K562 (cell line): ENCODE results near the gene SLC9A7. TPM values are rescaled to one million over a fixed set of nuclear protein-coding genes. Genes with fewer than 3 reads are reported as not detected.

Experiments
- ATAC-seq: fragments of 200-7000 bp; cut with Tn5 transposase; 3 replicates; pipeline ENCODE4 v1.9.1; 2020; ENCODE audit warnings: moderate library complexity
- BruUV-seq: library from RNA; stranded (reverse); fragments of 400-500 nt; replicated peaks from 2 replicates; lab custom pipeline; 2021; lab: Mats Ljungman, UMichigan
- CTCF ChIA-PET: fragments of 300-600 bp; formaldehyde crosslinking; extraction: SDS; loops from one replicate; lab custom pipeline; 2021; ENCODE audit warnings: low intra/inter-chr PET ratio; lab: Yijun Ruan, JAX
- POLR2A ChIA-PET: fragments of 300-600, 350-650 bp; sonication (Branson Sonifier 250); formaldehyde crosslinking; extraction: SDS; loops from one replicate; lab custom pipeline; 2021; ENCODE audit warnings: antibody characterized with exemption, inconsistent platforms; lab: Yijun Ruan, JAX
- DNase-seq, 4 experiments: peaks; one replicate each; pipeline versions ENCODE4 v3.0.0 to v3.0.0-alpha.2; 2011 to 2018; ENCODE audit warnings: low spot score in 3 of 4, mixed read lengths in 3 of 4; ENCODE audit errors: extremely low read depth in 1 of 4
- FAIRE-seq: peaks from 2 replicates; lab custom pipeline; 2011; peaks lifted over from hg19 to GRCh38; lab: Jason Lieb, UNC
- H2AFZ ChIP-seq: 2 replicates; pipeline ENCODE4 v1.6.0; 2011; ENCODE audit warnings: low read depth, low read length, control low read depth, inconsistent platforms
- H3K27ac ChIP-seq: fragments of 200-600 bp; 3 replicates; pipeline ENCODE4 v1.8.0; 2011; ENCODE audit warnings: low read depth, mild to moderate bottlenecking, control low read depth, inconsistent platforms, low read length, moderate library complexity, mixed read lengths; ENCODE audit errors: extremely low read depth
- H3K27me3 ChIP-seq, 2 experiments: fragments of 300-600 bp in 1 of 2; 2 replicates in 1 of 2; 3 replicates in 1 of 2; pipeline versions ENCODE4 v1.6.0 to v1.8.0; 2011; ENCODE audit warnings: inconsistent platforms in 2 of 2, low read length in 2 of 2, mild to moderate bottlenecking in 1 of 2, mixed read lengths in 1 of 2, moderate library complexity in 1 of 2; ENCODE audit not compliant: control insufficient read depth in 2 of 2, insufficient read depth in 2 of 2
- H3K36me3 ChIP-seq: fragments of 300-600 bp; 3 replicates; pipeline ENCODE4 v1.8.0; 2011; ENCODE audit warnings: mild to moderate bottlenecking, low read length, inconsistent platforms; ENCODE audit not compliant: control insufficient read depth, insufficient read depth
- H3K4me1 ChIP-seq, 2 experiments: fragments of 200-600 bp in 1 of 2; replicated peaks in 1 of 2; 2 replicates in 1 of 2; 3 replicates in 1 of 2; pipeline versions ENCODE4 v1.5.1 to v1.8.0; 2011; ENCODE audit warnings: inconsistent platforms in 2 of 2, low read length in 2 of 2, mild to moderate bottlenecking in 1 of 2, mixed read lengths in 1 of 2, moderate library complexity in 1 of 2; ENCODE audit not compliant: control insufficient read depth in 2 of 2, insufficient read depth in 2 of 2
- H3K4me2 ChIP-seq: 2 replicates; pipeline ENCODE4 v1.6.1; 2011; ENCODE audit warnings: low read length, control low read depth, inconsistent platforms, mixed read lengths; ENCODE audit not compliant: insufficient read depth
- H3K4me3 ChIP-seq: fragments of 200-600 bp; sonication (generic), shearing (Covaris generic); 2 replicates; pipeline ENCODE4 v1.5.1; 2016; ENCODE audit warnings: control low read depth, inconsistent platforms
- H3K79me2 ChIP-seq: fragments of 200-600 bp; 3 replicates; pipeline ENCODE4 v1.8.0; 2011; ENCODE audit warnings: low read length, inconsistent platforms; ENCODE audit not compliant: control insufficient read depth, insufficient read depth
- H3K9ac ChIP-seq, 2 experiments: 2 replicates each; pipeline versions ENCODE4 v1.6.0 to v1.6.1; 2011; ENCODE audit warnings: low read depth in 2 of 2, low read length in 2 of 2, control low read depth in 1 of 2, inconsistent platforms in 1 of 2, mild to moderate bottlenecking in 1 of 2, mixed read lengths in 1 of 2; ENCODE audit not compliant: insufficient read depth in 1 of 2
- H3K9me1 ChIP-seq: one replicate; pipeline ENCODE4 v1.6.0; 2011; ENCODE audit warnings: inconsistent platforms, mild to moderate bottlenecking, low read length, moderate library complexity; ENCODE audit not compliant: control insufficient read depth, insufficient read depth
- H3K9me3 ChIP-seq: replicated peaks from 2 replicates; pipeline ENCODE4 v1.5.1; 2011; ENCODE audit warnings: low read depth, low read length, inconsistent platforms; ENCODE audit not compliant: control insufficient read depth, insufficient read depth
- H4K20me1 ChIP-seq: replicated peaks from 2 replicates; pipeline ENCODE4 v1.6.1; 2011; ENCODE audit warnings: low read length, inconsistent platforms, mixed read lengths; ENCODE audit not compliant: control insufficient read depth, insufficient read depth
- FOXA3 ChIP-seq, 2 experiments: fragments of 450-650 bp in 1 of 2; sonication (generic) in 1 of 2; formaldehyde crosslinking; IDR thresholded peaks in 1 of 2; conservative IDR thresholded peaks in 1 of 2; 2 replicates each; pipeline versions ENCODE4 v1.4.0 to v1.8.0; 2020 to 2022; ENCODE audit warnings: mild to moderate bottlenecking in 2 of 2, missing genetic modification reagents in 1 of 2
- ILK ChIP-seq: fragments of 450-650 bp; IDR thresholded peaks from 2 replicates; pipeline ENCODE4 v1.6.1; 2016; ENCODE audit warnings: missing genetic modification characterization, low read depth, mild to moderate bottlenecking, missing compliant biosample characterization, moderate library complexity, borderline replicate concordance
- MED1 ChIP-seq: sonication (generic); formaldehyde crosslinking; IDR thresholded peaks from 2 replicates; pipeline ENCODE4 v1.8.1; 2023; ENCODE audit warnings: missing genetic modification reagents, borderline replicate concordance
- MXI1 ChIP-seq: IDR thresholded peaks from 2 replicates; pipeline ENCODE4 v1.6.1; 2011; ENCODE audit warnings: low read depth, mild to moderate bottlenecking, improper control_type of control experiment, low read length
- NFXL1 ChIP-seq: fragments of 450-650 bp; formaldehyde crosslinking; IDR thresholded peaks from 2 replicates; pipeline ENCODE4 v1.4.0; 2021; ENCODE audit warnings: mild to moderate bottlenecking
- PTBP1 ChIP-seq: fragments of 200-400 bp; formaldehyde crosslinking; IDR thresholded peaks from 2 replicates; pipeline ENCODE4 v1.6.1; 2017; ENCODE audit warnings: low read depth, low read length
- SMAD4 ChIP-seq: fragments of 250-450 bp; sonication (Bioruptor Pico); conservative IDR thresholded peaks from 2 replicates; pipeline ENCODE4 v1.8.0; 2021; ENCODE audit warnings: inconsistent platforms, mild to moderate bottlenecking, moderate library complexity
- SREBF1 ChIP-seq: fragments of 150-350 bp; IDR thresholded peaks from 2 replicates; pipeline ENCODE4 v1.6.1; 2014; ENCODE audit warnings: antibody characterized with exemption, low read depth, low read length, borderline replicate concordance
- ZNF395 ChIP-seq: fragments of 200-800 bp; sonication (Bioruptor generic); IDR thresholded peaks from 2 replicates; pipeline ENCODE4 v1.6.1; 2017; ENCODE audit warnings: missing genetic modification characterization, missing compliant biosample characterization
- WGBS: fragments of 100-300 bp; shearing (Covaris generic); methylation state at CpG from one replicate; pipeline ENCODE4 v1.1.6; 2016; ENCODE audit warnings: low coverage, mixed read lengths; ENCODE audit not compliant: insufficient coverage; ENCODE audit errors: missing lambda C conversion rate; 5-methylcytosine and 5-hydroxymethylcytosine counted together
- in situ Hi-C: fragments of 300-500 bp; cut with MboI; formaldehyde crosslinking; loops from 4 replicates; pipeline ENCODE4 v1.15.0; 2018; ENCODE audit warnings: inconsistent platforms, mixed read lengths
- intact Hi-C: fragments of 100-400 bp; cut with micrococcal nuclease; formaldehyde crosslinking; loops from 2 replicates; pipeline ENCODE4 v1.14.2; 2022
- polyA plus RNA-seq, 8 experiments: library from polyadenylated mRNA; depleted of rRNA in 4 of 8; stranded (reverse) in 5 of 8; unstranded in 3 of 8; fragments of >200 nt; fragmentation: Nextera tagmentation in 2 of 8; fragmentation: Illumina TruSeq in 1 of 8; extraction: Ambion mirVana in 2 of 8; extraction: Trizol in 1 of 8; gene quantifications; 2 replicates each; pipeline versions ENCODE4 v1.2.1 to v1.2.3, GENCODE V29; 2011 to 2014; ENCODE audit warnings: inconsistent platforms in 1 of 8, missing spikeins in 1 of 8
- total RNA-seq, 7 experiments: library from RNA; depleted of rRNA in 6 of 7; stranded (reverse); fragments of >200 nt in 6 of 7; fragmentation: Illumina TruSeq in 2 of 7; extraction: Trizol in 2 of 7; gene quantifications; 2 replicates each; pipeline versions ENCODE4 v1.2.1 to v1.2.3, GENCODE V29; 2011 to 2021; ENCODE audit warnings: low replicate concordance in 1 of 7

SLC9A7 gene
- total and polyA plus RNA-seq, 9 of the 15 experiments (the other 6 are each of a cell fraction or from before 2014, with no cell fraction given): 0.04 to 0.13 (median 0.09) TPM; not detected in 5

- no peak overlapping the region for H2AFZ ChIP-seq
- H3K36me3 ChIP-seq: no peaks in the 10 kb centered on the region
- FAIRE-seq: no peak
- in situ Hi-C loops: no loop called here
- H3K4me3 ChIP-seq: no peak overlapping the region
- TF ChIP-seq PTBP1: no peak
- CTCF ChIA-PET: no interaction called here
- no TSS peak for BruUV-seq
- no peak overlapping the region for H3K4me2 ChIP-seq
- POLR2A ChIA-PET: no interaction called here
- H3K9me3 ChIP-seq: no peaks in the 10 kb centered on the region
- intact Hi-C loops: no loop called here
- no peaks in the 10 kb centered on the region for H3K4me1 ChIP-seq
- H3K9me1 ChIP-seq: no peaks in the 10 kb centered on the region
- 0% methylated on average over 2 of the region's 2 CpGs for WGBS
- no peaks in the 10 kb centered on the region for H4K20me1 ChIP-seq
- H3K27ac ChIP-seq: no peak overlapping the region
- DNase-seq: no peak
- H3K27me3 ChIP-seq: no peaks in the 10 kb centered on the region
- no peaks in the 10 kb centered on the region for H3K79me2 ChIP-seq
- H3K9ac ChIP-seq: no peak overlapping the region
- ATAC-seq: no peak
Measured at GRCh38 chrX:46666831-46667230, 92.1 kb downstream of the SLC9A7 start.

GRCh38 chrX:46665232-46666152 is 93.4 kb downstream of the SLC9A7 start:
- intact Hi-C loops: no loop called here
- H3K4me2 ChIP-seq: no peak overlapping the region
- H3K79me2 ChIP-seq: no peaks in the 10 kb centered on the region
- ATAC-seq: no peak
- H3K36me3 ChIP-seq: no peaks in the 10 kb centered on the region
- H3K27me3 ChIP-seq: no peaks in the 10 kb centered on the region
- BruUV-seq: no TSS peak
- H4K20me1 ChIP-seq: no peaks in the 10 kb centered on the region
- in situ Hi-C loops: no loop called here
- H3K4me3 ChIP-seq: no peak overlapping the region
- H3K9ac ChIP-seq: no peak overlapping the region
- DNase-seq: no peak
- CTCF ChIA-PET: no interaction called here
- 0% methylated on average over 3 of the region's 3 CpGs for WGBS
- TF ChIP-seq SMAD4 (CRISPR knock-in tag) (no peak), ZNF395 (no peak), MXI1 (no peak), NFXL1 (no peak), FOXA3 (CRISPR knock-in tag; conservative IDR thresholded peaks at IDR 0.05 in 1 of 2, IDR thresholded peaks at IDR 0.05 in 1 of 2) (no peak), ILK (tag) (no peak), SREBF1 (no peak), MED1 (no peak)
- TF ChIP-seq, all 486 proteins: peak for 0
- H3K9me3 ChIP-seq: no peaks in the 10 kb centered on the region
- no peak overlapping the region for H3K27ac ChIP-seq
- H3K4me1 ChIP-seq: no peaks in the 10 kb centered on the region
- POLR2A ChIA-PET: no interaction called here
- H2AFZ ChIP-seq: no peak overlapping the region
- FAIRE-seq: no peak
- no peaks in the 10 kb centered on the region for H3K9me1 ChIP-seq
